HG02973 (cell line): ENCODE data around the gene ARHGAP10.
A peak's percentile ranks its signal among the peaks of the same experiment; 100 is the strongest.

Source experiments
- ATAC-seq: cut with Tn5 transposase; IDR thresholded peaks from one replicate; pipeline ENCODE4 v1.9.1; 2021; ENCODE audit warnings: moderate library complexity; ENCODE audit not compliant: unreplicated experiment

ARHGAP10 gene

GRCh38 chr4:147824316-147824715, 92.4 kb downstream of the ARHGAP10 start:
- no peak for ATAC-seq

DNA sequence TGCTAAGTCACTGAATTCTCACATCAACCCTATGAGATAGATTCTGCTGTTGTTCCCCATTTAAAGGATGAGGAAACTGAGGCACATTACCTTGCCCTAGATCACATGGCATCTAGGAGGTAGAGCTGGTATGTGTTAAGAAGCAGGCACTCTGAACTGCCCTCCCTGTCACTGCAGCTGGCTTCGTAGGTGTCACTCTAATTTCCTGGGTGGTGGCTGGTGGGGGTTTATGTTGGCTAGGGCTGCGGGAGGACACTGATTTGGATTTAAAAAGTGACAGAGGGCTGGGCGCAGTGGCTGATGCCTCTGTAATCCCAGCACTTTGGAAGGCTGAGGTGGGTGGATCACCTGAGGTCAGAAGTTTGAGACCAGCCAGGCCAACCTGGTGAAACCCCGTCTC, 93.0 kb downstream of the ARHGAP10 start:
- no peak for ATAC-seq

DNA sequence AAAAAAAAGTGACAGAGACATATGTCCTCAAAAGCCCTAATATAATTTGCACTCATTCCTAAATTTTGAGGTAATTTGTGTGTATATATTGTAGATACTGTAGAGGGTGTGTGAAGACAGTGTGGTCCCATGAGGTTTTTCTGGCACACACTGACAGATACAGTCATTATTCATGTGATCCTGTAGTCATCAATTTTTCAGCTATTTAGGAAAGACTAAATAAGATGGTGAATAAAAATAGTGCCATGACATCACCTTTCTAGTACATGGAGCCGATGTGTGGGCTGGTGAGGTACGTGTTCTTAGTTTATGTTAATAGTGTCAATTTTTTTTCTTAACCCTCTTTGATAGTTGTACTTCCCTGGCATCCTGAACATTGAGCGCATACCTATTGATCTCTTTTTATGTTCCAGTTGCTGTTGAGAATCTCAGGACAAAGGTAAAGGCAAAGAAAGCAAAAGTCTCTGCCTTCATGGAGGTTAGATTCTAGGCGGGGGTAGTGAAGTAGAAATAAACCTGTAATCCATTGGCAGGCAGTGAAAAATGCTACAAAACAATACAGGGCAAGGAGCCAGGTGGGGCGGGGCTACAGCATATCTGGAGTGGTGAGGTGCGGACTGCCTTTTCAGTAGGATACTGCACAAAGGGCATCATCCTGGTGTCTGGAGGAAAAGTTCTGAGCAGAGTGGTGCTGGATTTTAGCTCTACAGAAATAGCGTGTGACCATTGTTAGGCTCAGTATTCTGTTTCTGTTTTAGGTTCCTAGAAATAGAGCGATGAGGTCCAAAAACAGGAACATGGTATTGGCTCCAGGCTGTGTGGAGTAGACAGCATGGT, 93.8 kb downstream of the ARHGAP10 start:
- ATAC-seq = no peak

DNA sequence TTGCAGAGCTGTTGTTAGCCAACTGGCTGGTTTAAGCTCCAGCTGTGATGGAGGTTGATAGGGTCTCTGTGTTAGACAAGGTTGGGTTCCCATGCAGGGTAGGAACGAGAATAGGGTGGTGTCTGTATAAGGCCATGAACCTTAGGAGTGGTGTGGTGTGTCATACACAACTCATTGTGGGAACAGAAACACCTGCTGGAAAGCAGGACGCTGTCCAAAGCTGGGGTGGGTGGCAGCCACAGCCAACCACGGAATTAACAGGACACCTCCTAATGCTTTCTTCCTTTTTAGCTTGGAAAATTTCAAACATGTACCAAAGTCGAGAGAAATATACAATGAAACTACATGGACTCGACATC, 94.4 kb downstream of the ARHGAP10 start:
- ATAC-seq = no peak

DNA sequence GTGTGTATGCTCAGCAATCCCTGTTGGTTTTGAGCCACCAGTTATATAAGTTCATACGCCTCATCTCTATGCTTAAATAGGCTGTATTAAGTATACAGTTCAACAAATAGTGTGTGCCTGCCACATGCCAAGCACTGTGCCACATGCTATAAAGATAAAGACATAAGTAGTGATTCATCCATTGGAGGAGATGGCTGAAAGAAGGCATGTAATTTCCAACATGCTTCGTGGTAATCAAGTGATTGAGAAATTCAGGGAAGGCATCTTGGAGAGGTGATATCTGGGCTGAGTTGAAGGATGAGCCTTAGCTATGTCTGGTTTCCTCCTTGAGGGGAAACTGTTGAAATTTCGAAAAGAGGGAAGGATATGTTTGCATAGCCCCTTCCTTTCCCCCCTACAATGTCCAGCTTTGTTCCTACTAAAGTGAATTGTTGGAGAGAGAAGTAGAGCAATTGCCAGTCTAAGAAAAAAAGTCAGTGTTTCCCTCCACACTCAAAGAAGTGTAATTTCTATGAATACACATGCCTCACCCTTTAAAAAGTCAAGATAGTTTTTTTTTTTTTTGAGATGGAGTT, 96.5 kb downstream of the ARHGAP10 start:
- ATAC-seq = no peak

DNA sequence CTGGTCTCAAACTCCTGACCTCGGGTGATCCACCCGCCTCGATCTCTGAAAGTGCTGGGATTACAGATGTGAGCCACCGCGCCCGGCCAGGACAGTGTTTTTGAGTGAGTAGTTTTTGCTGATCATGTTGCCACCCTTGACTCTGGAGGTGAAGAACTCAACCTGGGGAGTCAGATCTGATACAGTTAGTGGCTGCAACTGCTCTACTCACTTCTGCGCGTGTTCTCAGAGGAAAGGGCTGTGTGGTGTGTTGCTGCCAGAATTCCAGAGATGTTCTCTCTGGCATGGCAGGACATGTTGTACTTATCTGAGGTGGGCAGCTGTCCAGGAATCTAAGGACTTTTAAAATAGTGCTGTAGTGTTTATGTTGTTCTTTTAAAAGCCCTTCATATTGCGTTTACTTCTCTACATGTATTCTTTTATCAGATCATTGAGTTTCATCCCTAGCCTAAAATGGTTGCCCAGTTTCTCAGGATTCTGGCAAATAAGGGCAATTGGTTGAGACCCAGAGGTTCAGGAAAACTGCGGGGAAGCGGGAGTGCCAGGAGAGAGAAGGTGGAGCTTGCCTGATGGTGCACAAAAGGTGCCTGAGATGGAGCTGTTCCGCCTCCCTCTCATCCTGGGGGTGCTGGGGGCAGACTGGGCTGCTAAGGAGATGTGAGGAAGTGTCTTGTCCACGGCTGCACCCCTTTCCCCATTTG, 97.7 kb downstream of the ARHGAP10 start:
- no peak for ATAC-seq

- no peak for ATAC-seq
Observed at GRCh38 chr4:147830102-147830463, 98.2 kb downstream of the ARHGAP10 start.

DNA sequence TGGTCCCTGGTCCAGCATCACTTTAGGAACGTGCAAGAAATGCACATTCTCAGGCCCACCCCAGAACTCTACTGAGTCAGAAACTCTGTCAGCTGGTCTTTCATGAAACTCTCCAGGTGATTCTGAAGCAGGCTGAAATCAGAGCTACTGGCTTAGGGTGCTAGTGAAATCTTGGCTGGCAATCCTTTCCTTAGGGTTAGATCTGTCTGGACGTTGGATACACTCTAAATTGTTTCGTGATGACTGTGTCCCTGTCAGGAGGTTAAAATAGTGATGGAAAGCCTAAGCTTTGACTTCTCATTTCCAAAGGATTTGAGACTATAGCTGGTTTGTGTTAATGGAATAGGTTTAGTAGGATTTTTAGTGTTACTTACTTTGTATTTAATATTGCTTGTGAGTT, 99.1 kb downstream of the ARHGAP10 start:
- ATAC-seq = no peak

DNA sequence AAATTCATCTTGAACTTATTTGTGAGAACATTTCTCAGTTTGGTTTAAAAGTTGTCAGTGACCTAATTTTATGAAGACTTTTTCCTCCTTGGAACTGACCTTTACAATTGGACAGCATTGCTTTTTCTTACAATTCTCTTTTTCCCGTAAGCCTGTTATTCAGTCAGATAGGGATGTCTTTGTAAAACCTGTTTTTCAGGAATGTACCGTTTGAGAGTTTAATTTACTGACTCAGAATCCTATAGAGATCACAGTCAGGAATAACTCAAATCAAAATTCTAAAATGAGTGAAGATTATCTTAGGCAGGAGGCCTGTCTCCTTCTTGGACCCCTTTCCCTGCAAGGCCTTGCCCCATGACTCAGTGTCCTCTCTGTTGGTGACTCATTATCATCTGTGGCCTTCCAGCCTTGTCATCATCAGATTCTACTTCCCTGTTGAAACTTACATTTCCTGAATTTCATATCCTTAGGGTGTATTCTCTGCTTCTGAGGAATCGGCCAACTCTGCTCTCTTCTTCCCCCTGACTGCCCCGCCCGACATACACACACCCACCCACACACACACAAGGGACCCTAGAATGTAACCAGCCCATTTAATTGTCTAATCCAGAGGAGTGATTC, 99.8 kb downstream of the ARHGAP10 start:
- no peak for ATAC-seq

DNA sequence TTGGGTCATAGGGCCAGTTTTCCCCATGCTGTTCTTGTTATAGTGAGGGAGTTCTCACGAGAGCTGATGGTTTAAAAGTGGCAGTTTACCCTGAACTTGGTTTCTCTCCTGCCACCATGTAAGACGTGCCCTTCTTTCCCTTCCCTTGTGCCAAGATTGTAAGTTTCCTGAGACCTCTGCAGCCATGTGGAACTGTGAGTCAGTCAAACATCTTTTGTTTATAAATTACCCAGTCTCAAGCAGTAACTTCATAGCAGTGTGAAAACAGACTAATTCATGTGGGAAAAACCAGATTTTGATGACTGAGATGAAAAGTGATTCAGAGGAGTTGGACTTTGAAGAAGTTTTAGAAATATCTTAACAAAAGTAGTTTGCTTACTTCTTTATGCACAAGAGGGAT, 101.4 kb downstream of the ARHGAP10 start:
- ATAC-seq = no peak

GRCh38 chr4:147833741-147834140, 101.9 kb downstream of the ARHGAP10 start:
- ATAC-seq = peak; percentile 54

- ATAC-seq = no peak
Observed at GRCh38 chr4:147834480-147834879, 102.6 kb downstream of the ARHGAP10 start.

DNA sequence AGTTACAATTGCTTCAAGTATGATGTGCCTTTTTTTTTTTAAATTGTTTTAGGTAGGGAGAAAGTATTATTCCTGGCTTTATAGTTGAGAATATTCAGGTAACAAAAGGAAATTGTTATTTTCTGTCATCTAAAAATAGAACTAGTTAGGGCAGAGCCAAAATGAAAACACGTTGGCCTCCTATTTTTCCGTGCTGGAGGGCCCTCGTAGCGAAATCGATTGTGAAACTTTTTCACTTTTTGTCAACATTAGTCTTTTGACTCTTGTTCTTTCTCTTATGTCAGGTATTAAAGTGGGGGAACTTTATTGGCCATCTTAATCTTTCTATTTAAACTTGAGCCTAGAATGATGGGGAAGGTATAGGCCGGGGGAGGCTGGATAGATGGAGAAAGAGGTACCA, 104.9 kb downstream of the ARHGAP10 start:
- ATAC-seq = no peak

GRCh38 chr4:147837435-147837834, 105.5 kb downstream of the ARHGAP10 start:
- no peak for ATAC-seq

GRCh38 chr4:147837854-147838253, 106.0 kb downstream of the ARHGAP10 start:
- no peak for ATAC-seq

DNA sequence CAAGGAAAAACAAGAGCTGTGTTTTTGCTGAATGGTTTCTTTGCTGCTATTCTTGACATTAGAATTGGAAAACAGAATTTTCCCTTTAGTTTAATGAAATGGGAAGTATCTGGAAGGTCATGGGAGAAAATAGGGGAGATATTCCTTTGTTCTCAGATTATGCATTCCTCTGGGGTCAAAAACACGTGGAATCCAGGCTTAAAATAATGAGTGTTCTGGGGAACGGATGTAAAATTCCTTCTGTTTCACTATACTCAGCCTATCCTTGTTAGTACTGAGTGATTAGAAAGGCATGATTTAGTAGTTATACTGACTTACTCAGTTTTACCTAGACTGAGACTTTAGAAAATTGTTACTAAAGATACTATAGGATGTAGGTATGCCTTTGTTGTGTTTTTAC, 107.3 kb downstream of the ARHGAP10 start:
- ATAC-seq = no peak

DNA sequence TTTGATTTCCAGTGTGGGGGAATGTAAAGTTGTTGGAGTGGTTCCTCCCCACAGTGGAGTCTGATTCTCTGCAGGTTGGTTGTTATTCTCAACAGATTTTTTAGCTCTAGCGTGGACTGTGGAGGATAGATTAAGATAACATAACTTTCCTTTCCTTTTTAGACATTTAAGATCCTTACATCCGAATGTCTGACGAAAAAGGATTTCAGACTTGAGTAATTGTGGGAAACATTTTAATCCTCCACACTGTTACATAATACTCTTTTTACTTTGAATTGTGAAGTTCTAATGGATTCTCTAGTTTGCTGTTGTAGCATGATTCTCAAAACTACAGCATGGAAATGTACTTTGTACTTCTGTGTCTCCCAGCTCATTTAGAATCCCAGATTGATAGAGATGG, 107.8 kb downstream of the ARHGAP10 start:
- ATAC-seq = no peak

- ATAC-seq = peak; percentile 77
Observed at GRCh38 chr4:147840838-147841738, 109.2 kb downstream of the ARHGAP10 start.

DNA sequence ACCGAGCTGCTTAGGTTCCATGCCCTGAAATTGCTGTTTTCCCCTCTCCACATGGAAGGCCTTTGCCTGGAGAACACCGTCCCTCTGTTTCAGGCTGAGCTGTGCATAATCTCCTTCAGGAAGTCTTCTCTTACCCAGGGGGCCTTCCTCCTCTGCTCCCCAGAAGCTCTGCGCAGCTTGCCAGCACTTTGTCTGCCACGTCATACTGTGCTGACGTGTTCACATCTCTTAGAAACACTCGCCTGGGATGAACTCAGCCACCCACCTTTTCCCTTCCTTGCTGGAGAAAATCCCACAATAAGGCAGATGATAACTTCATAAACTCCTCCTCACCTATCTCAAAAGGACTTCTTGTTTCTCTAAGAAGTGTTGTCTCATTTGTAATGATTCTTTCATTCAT, 110.7 kb downstream of the ARHGAP10 start:
- no peak for ATAC-seq

- ATAC-seq = peak; percentile 43
Observed at GRCh38 chr4:147843162-147843561, 111.3 kb downstream of the ARHGAP10 start.

GRCh38 chr4:147844781-147845180, 112.9 kb downstream of the ARHGAP10 start:
- no peak for ATAC-seq
